ENCODE results near the gene AUTS2.

AUTS2 gene

DNA sequence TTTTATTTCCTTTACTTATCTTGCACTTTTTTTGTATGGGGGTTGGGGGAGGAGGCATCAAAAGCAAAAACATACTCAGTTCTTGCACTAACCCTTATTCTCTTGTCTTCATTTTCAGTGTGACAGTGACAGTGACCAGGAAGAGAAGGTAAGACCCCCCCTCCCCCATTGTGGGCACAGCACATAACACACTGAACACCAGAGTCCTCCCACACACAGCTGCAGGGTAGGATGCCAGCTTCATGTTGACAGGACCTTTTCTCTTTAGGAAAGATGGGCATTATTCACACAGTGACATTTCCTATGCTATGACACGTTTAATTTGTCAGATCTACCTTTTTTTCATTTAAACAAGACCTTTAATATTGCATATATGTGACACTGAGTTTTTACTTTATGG is 837.4 kb downstream of the AUTS2 start:
- H3K27me3 ChIP-seq (ENCODE audit: control insufficient read depth in 1 of 2, insufficient read depth in 2 of 2, low read length in 2 of 2) = no peaks in the 10 kb centered on the region
- H3K9ac ChIP-seq (ENCODE audit: low read length in 2 of 2) = no peak overlapping the region
- no peaks in the 10 kb centered on the region for H3K4me1 ChIP-seq (ENCODE audit: control insufficient read depth, insufficient read depth, low read length)
- H3K27ac ChIP-seq (ENCODE audit: low read length) = no peak overlapping the region
- no peaks in the 10 kb centered on the region for H3K36me3 ChIP-seq (ENCODE audit: control insufficient read depth in 2 of 2, insufficient read depth in 2 of 2, low read length in 2 of 2)
- H3K9me3 ChIP-seq (ENCODE audit: control insufficient read depth in 2 of 2, low read length in 2 of 2) = no peaks in the 10 kb centered on the region
- H3K4me3 ChIP-seq (ENCODE audit: low read length in 2 of 2) = no peak overlapping the region

DNA sequence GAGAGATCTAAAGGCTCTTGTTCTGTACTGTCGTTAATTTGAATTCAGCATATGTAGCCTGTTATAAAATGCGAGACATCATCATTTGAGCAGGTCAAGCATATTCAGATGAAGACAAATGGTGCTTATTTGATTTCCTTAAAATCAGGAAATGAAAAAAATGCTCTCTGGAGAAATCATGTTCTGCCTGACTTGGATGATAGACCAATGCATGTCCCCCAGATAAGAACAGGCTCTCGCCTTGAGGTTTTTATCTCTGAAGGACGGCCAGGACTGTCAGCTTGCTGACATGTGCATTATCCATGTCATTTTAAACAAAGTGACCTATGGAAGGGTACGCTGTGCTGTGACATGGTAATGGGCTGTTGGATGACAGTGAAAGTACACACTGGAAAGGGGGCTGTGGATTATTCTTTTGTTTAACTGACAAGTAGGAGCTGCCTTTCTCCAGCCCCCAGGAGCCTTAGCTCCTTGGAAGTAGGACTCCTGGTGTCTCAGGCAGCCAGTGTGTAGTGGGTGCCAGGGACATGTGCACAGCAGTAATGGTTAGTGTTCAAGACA is 838.6 kb downstream of the AUTS2 start:
- Histone ChIP-seq H3K4me3 (ENCODE audit: low read length in 2 of 2) (no peak overlapping the region), H3K4me1 (ENCODE audit: control insufficient read depth, insufficient read depth, low read length) (no peaks in the 10 kb centered on the region), H3K36me3 (ENCODE audit: control insufficient read depth in 2 of 2, insufficient read depth in 2 of 2, low read length in 2 of 2) (no peaks in the 10 kb centered on the region), H3K9me3 (ENCODE audit: control insufficient read depth in 2 of 2, low read length in 2 of 2) (no peaks in the 10 kb centered on the region), H3K27ac (ENCODE audit: low read length) (no peak overlapping the region), H3K27me3 (ENCODE audit: control insufficient read depth in 1 of 2, insufficient read depth in 2 of 2, low read length in 2 of 2) (no peaks in the 10 kb centered on the region), H3K9ac (ENCODE audit: low read length in 2 of 2) (no peak overlapping the region)

GRCh38 chr7:70439651-70440050 is 841.4 kb downstream of the AUTS2 start:
- no peaks in the 10 kb centered on the region for H3K9me3 ChIP-seq (ENCODE audit: control insufficient read depth in 2 of 2, low read length in 2 of 2)
- no peak overlapping the region for H3K4me3 ChIP-seq (ENCODE audit: low read length in 2 of 2)
- H3K9ac ChIP-seq (ENCODE audit: low read length in 2 of 2) = no peak overlapping the region
- H3K27ac ChIP-seq (ENCODE audit: low read length) = no peak overlapping the region
- no peaks in the 10 kb centered on the region for H3K36me3 ChIP-seq (ENCODE audit: control insufficient read depth in 2 of 2, insufficient read depth in 2 of 2, low read length in 2 of 2)
- H3K4me1 ChIP-seq (ENCODE audit: control insufficient read depth, insufficient read depth, low read length) = no peaks in the 10 kb centered on the region
- H3K27me3 ChIP-seq (ENCODE audit: control insufficient read depth in 1 of 2, insufficient read depth in 2 of 2, low read length in 2 of 2) = no peaks in the 10 kb centered on the region

DNA sequence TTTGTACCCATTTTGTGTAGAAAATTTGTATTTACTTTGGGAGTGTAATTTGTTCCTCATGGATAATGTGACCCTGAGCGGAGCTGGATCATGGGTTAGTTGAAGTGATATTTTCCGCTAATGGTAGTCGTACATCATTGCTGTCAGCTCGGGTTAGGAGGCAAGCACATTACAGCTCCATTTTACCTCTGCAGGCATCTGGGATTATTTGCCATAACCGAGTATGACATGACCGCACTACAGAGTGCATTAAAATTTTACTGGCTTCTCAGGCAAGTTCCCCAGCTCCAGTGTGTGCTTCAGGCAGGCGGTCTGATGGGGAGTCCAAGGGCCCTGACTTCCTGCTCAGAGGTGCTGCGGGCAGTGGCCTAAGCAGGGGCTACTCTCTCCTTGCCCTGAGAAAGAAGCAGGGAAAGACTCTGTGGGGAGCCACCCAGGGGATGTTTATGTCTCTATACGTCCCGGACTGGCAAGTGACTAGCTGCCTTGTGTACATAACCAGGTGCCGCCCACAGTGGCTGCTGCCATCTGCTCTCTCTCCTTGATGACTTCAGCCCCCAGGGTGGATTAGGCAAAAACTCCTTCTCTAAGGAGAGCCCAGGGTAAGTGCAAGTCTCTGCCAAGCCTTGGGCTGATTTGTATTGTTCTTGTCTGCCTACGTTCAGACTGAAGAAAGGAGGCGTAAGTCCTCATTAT is 848.3 kb downstream of the AUTS2 start:
- Histone ChIP-seq H3K4me1 (ENCODE audit: control insufficient read depth, insufficient read depth, low read length) (no peaks in the 10 kb centered on the region), H3K9ac (ENCODE audit: low read length in 2 of 2) (no peak overlapping the region), H3K27me3 (ENCODE audit: control insufficient read depth in 1 of 2, insufficient read depth in 2 of 2, low read length in 2 of 2) (no peaks in the 10 kb centered on the region), H3K4me3 (ENCODE audit: low read length in 2 of 2) (no peak overlapping the region), H3K27ac (ENCODE audit: low read length) (no peak overlapping the region), H3K9me3 (ENCODE audit: control insufficient read depth in 2 of 2, low read length in 2 of 2) (no peaks in the 10 kb centered on the region), H3K36me3 (ENCODE audit: control insufficient read depth in 2 of 2, insufficient read depth in 2 of 2, low read length in 2 of 2) (no peaks in the 10 kb centered on the region)

GRCh38 chr7:70448312-70448906 is 850.1 kb downstream of the AUTS2 start:
- Histone ChIP-seq H3K4me1 (ENCODE audit: control insufficient read depth, insufficient read depth, low read length) (no peaks in the 10 kb centered on the region), H3K9ac (ENCODE audit: low read length in 2 of 2) (no peak overlapping the region), H3K36me3 (ENCODE audit: control insufficient read depth in 2 of 2, insufficient read depth in 2 of 2, low read length in 2 of 2) (no peaks in the 10 kb centered on the region)

DNA sequence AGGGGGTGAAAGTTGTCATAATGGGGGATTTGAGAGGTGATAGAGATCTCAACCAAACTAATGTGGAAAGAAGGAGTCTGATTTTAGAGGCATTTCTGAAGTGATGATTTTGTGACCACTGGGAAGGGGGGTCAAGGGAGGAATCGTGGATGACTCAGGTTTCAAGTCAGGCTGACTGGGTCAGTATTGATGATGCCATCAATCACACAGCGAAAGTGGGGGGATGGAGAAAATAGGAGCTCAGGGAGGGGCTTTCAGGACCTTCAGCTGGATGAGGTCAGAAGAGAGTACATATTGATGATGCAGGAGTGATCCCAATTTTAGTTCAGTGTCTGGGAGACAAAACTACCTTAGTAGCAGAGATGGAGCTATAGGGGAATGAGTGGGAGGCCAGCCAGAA is 852.5 kb downstream of the AUTS2 start:
- Histone ChIP-seq H3K4me1 (ENCODE audit: control insufficient read depth, insufficient read depth, low read length) (no peaks in the 10 kb centered on the region), H3K36me3 (ENCODE audit: control insufficient read depth in 2 of 2, insufficient read depth in 2 of 2, low read length in 2 of 2) (no peaks in the 10 kb centered on the region), H3K9me3 (ENCODE audit: control insufficient read depth in 2 of 2, low read length in 2 of 2) (no peaks in the 10 kb centered on the region), H3K4me3 (ENCODE audit: low read length in 2 of 2) (no peak overlapping the region), H3K27ac (ENCODE audit: low read length) (no peak overlapping the region), H3K27me3 (ENCODE audit: control insufficient read depth in 1 of 2, insufficient read depth in 2 of 2, low read length in 2 of 2) (no peaks in the 10 kb centered on the region), H3K9ac (ENCODE audit: low read length in 2 of 2) (no peak overlapping the region)

More at GRCh38 chr7:70448312-70448906, 850.1 kb downstream of the AUTS2 start:
- no peaks in the 10 kb centered on the region for H3K9me3 ChIP-seq (ENCODE audit: control insufficient read depth in 2 of 2, low read length in 2 of 2)
- H3K27me3 ChIP-seq (ENCODE audit: control insufficient read depth in 1 of 2, insufficient read depth in 2 of 2, low read length in 2 of 2) = no peaks in the 10 kb centered on the region
- no peak overlapping the region for H3K4me3 ChIP-seq (ENCODE audit: low read length in 2 of 2)
- H3K27ac ChIP-seq (ENCODE audit: low read length) = no peak overlapping the region

- no peaks in the 10 kb centered on the region for H3K4me1 ChIP-seq (ENCODE audit: control insufficient read depth, insufficient read depth, low read length)
- no peaks in the 10 kb centered on the region for H3K9me3 ChIP-seq (ENCODE audit: control insufficient read depth in 2 of 2, low read length in 2 of 2)
These were observed 857.6 kb downstream of the AUTS2 start for GRCh38 chr7:70455925-70456324.

GRCh38 chr7:70456719-70457118 is 858.4 kb downstream of the AUTS2 start:
- Histone ChIP-seq H3K27ac (ENCODE audit: low read length) (no peak overlapping the region), H3K9ac (ENCODE audit: low read length in 2 of 2) (no peak overlapping the region), H3K27me3 (ENCODE audit: control insufficient read depth in 1 of 2, insufficient read depth in 2 of 2, low read length in 2 of 2) (no peaks in the 10 kb centered on the region)

More at GRCh38 chr7:70455925-70456324, 857.6 kb downstream of the AUTS2 start:
- Histone ChIP-seq H3K4me3 (ENCODE audit: low read length in 2 of 2) (no peak overlapping the region), H3K9ac (ENCODE audit: low read length in 2 of 2) (no peak overlapping the region), H3K36me3 (ENCODE audit: control insufficient read depth in 2 of 2, insufficient read depth in 2 of 2, low read length in 2 of 2) (no peaks in the 10 kb centered on the region), H3K27me3 (ENCODE audit: control insufficient read depth in 1 of 2, insufficient read depth in 2 of 2, low read length in 2 of 2) (no peaks in the 10 kb centered on the region), H3K27ac (ENCODE audit: low read length) (no peak overlapping the region)

GRCh38 chr7:70457482-70457881 is 859.2 kb downstream of the AUTS2 start:
- no peak overlapping the region for H3K4me3 ChIP-seq (ENCODE audit: low read length in 2 of 2)
- H3K4me1 ChIP-seq (ENCODE audit: control insufficient read depth, insufficient read depth, low read length) = no peaks in the 10 kb centered on the region
- H3K27me3 ChIP-seq (ENCODE audit: control insufficient read depth in 1 of 2, insufficient read depth in 2 of 2, low read length in 2 of 2) = no peaks in the 10 kb centered on the region
- H3K36me3 ChIP-seq (ENCODE audit: control insufficient read depth in 2 of 2, insufficient read depth in 2 of 2, low read length in 2 of 2) = no peaks in the 10 kb centered on the region
- H3K9me3 ChIP-seq (ENCODE audit: control insufficient read depth in 2 of 2, low read length in 2 of 2) = no peaks in the 10 kb centered on the region
- H3K9ac ChIP-seq (ENCODE audit: low read length in 2 of 2) = no peak overlapping the region
- H3K27ac ChIP-seq (ENCODE audit: low read length) = no peak overlapping the region

More at GRCh38 chr7:70456719-70457118, 858.4 kb downstream of the AUTS2 start:
- H3K9me3 ChIP-seq (ENCODE audit: control insufficient read depth in 2 of 2, low read length in 2 of 2) = no peaks in the 10 kb centered on the region
- H3K36me3 ChIP-seq (ENCODE audit: control insufficient read depth in 2 of 2, insufficient read depth in 2 of 2, low read length in 2 of 2) = no peaks in the 10 kb centered on the region
- H3K4me3 ChIP-seq (ENCODE audit: low read length in 2 of 2) = no peak overlapping the region
- no peaks in the 10 kb centered on the region for H3K4me1 ChIP-seq (ENCODE audit: control insufficient read depth, insufficient read depth, low read length)

DNA sequence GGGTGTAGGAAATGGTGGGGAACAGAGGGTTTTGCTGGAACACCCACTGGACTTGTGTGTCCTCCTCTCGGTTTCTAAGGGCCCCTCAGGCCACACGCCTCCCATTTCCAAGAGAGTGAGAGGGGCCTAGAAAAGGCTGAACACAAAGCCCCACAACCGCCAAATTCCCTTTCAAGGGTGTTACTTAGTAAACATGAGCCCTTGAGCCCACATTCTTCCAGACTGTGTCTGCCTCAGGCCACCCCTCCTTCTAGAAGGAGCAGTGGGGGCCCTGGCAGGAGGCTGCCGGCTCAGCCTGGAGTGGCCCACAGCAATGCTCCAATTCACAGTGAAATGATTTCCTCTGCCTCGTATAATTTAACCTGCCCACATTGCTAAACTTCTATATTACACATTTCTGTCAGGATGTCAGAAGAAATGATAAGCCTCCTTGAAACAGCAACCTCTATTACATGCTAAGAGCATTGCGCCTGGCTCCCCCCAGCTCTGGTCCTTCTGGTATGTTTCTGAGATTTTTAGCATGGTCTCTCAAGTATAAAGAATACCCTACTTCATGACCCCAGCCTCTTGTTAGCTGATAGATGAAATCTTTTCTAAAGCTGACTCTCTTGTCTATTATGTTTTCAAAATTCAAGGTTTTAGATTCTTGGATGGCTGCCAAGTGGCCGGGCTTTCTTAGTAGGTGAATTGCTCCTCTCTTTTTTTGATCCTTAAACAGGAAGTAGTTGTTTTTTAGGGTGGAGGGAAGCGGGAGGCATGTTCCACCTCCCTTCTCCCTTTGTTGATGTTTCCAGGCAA is 859.8 kb downstream of the AUTS2 start:
- Histone ChIP-seq H3K4me1 (ENCODE audit: control insufficient read depth, insufficient read depth, low read length) (no peaks in the 10 kb centered on the region), H3K27ac (ENCODE audit: low read length) (no peak overlapping the region), H3K4me3 (ENCODE audit: low read length in 2 of 2) (no peak overlapping the region), H3K36me3 (ENCODE audit: control insufficient read depth in 2 of 2, insufficient read depth in 2 of 2, low read length in 2 of 2) (no peaks in the 10 kb centered on the region), H3K9me3 (ENCODE audit: control insufficient read depth in 2 of 2, low read length in 2 of 2) (no peaks in the 10 kb centered on the region), H3K9ac (ENCODE audit: low read length in 2 of 2) (no peak overlapping the region), H3K27me3 (ENCODE audit: control insufficient read depth in 1 of 2, insufficient read depth in 2 of 2, low read length in 2 of 2) (no peaks in the 10 kb centered on the region)
